Superior temporal gyrus (tissue), 1 donor: Measurements from ENCODE around the gene ZBTB17.
A peak's percentile ranks its signal among the peaks of the same experiment; 100 is the strongest.

Experiments
- DNase-seq: peaks from one replicate; pipeline ENCODE4 v3.0.0-alpha.2; 2016; ENCODE audit errors: extremely low spot score

Gene ZBTB17

GRCh38 chr1:15960808-15961207 is 15.1 kb downstream of the ZBTB17 start:
- no peak for DNase-seq

- DNase-seq: no peak
Measured at GRCh38 chr1:15959827-15960446, 16.0 kb downstream of the ZBTB17 start.

- DNase-seq: no peak
Measured at GRCh38 chr1:15959424-15959823, 16.5 kb downstream of the ZBTB17 start.

GRCh38 chr1:15958793-15959192 is 17.1 kb downstream of the ZBTB17 start:
- peak; percentile 15 for DNase-seq

- DNase-seq: no peak
Measured at GRCh38 chr1:15958111-15958510, 17.8 kb downstream of the ZBTB17 start.

GRCh38 chr1:15957221-15958095 is 18.4 kb downstream of the ZBTB17 start:
- DNase-seq: peak; percentile 11

GRCh38 chr1:15956150-15956549 is 19.8 kb downstream of the ZBTB17 start:
- no peak for DNase-seq

GRCh38 chr1:15955552-15955951 is 20.3 kb downstream of the ZBTB17 start:
- no peak for DNase-seq

GRCh38 chr1:15954316-15954715 is 21.6 kb downstream of the ZBTB17 start:
- no peak for DNase-seq

- peak; percentile 26 for DNase-seq
Measured at GRCh38 chr1:15953791-15954241, 22.1 kb downstream of the ZBTB17 start.

GRCh38 chr1:15953294-15953771 is 22.6 kb downstream of the ZBTB17 start:
- no peak for DNase-seq

GRCh38 chr1:15952317-15953258 is 23.3 kb downstream of the ZBTB17 start:
- DNase-seq: no peak

GRCh38 chr1:15951341-15952153 is 24.4 kb downstream of the ZBTB17 start:
- no peak for DNase-seq

GRCh38 chr1:15950763-15951295 is 25.1 kb downstream of the ZBTB17 start:
- peak; percentile 14 for DNase-seq

- no peak for DNase-seq
Measured at GRCh38 chr1:15950302-15950701, 25.6 kb downstream of the ZBTB17 start.

- peak; percentile 55 for DNase-seq
Measured at GRCh38 chr1:15949453-15950245, 26.3 kb downstream of the ZBTB17 start.

GRCh38 chr1:15948595-15949452 is 27.1 kb downstream of the ZBTB17 start:
- DNase-seq: peak; percentile 56

GRCh38 chr1:15948091-15948591 is 27.8 kb downstream of the ZBTB17 start:
- peak; percentile 14 for DNase-seq
